GM12875 (cell line): ENCODE measurements around the gene ALDH3B2.

Source experiments
- H3K4me3 ChIP-seq: one replicate; pipeline ENCODE4 v1.5.1; 2011; ENCODE audit warnings: low read depth, low read length, control low read depth
- TF ChIP-seq, protein P1 (sequence below): IDR thresholded peaks from 2 replicates; pipeline ENCODE4 v1.5.1; 2011; ENCODE audit warnings: low read depth, mild to moderate bottlenecking, control low read depth, inconsistent platforms, low read length, moderate library complexity, borderline replicate concordance; ENCODE audit not compliant: insufficient read depth

The ALDH3B2 gene

DNA sequence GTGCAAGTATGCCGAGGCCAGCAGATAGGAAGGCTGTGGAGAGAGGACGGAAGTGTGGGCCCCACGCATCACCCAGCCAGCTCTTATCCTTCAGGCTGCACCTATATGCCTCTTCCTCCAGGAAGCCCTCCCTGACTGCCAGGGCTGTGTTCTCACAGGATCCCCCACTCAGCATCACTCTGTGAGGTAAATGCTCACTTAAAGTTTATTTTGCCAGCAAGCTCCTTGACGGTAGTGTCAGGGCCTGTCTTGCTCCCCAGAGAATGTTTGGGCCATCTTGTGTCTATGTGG, 39.2 kb downstream of the ALDH3B2 start:
- no peak overlapping the region for H3K4me3 ChIP-seq
- TF ChIP-seq, protein P1, sequence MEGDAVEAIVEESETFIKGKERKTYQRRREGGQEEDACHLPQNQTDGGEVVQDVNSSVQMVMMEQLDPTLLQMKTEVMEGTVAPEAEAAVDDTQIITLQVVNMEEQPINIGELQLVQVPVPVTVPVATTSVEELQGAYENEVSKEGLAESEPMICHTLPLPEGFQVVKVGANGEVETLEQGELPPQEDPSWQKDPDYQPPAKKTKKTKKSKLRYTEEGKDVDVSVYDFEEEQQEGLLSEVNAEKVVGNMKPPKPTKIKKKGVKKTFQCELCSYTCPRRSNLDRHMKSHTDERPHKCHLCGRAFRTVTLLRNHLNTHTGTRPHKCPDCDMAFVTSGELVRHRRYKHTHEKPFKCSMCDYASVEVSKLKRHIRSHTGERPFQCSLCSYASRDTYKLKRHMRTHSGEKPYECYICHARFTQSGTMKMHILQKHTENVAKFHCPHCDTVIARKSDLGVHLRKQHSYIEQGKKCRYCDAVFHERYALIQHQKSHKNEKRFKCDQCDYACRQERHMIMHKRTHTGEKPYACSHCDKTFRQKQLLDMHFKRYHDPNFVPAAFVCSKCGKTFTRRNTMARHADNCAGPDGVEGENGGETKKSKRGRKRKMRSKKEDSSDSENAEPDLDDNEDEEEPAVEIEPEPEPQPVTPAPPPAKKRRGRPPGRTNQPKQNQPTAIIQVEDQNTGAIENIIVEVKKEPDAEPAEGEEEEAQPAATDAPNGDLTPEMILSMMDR = no peak

DNA sequence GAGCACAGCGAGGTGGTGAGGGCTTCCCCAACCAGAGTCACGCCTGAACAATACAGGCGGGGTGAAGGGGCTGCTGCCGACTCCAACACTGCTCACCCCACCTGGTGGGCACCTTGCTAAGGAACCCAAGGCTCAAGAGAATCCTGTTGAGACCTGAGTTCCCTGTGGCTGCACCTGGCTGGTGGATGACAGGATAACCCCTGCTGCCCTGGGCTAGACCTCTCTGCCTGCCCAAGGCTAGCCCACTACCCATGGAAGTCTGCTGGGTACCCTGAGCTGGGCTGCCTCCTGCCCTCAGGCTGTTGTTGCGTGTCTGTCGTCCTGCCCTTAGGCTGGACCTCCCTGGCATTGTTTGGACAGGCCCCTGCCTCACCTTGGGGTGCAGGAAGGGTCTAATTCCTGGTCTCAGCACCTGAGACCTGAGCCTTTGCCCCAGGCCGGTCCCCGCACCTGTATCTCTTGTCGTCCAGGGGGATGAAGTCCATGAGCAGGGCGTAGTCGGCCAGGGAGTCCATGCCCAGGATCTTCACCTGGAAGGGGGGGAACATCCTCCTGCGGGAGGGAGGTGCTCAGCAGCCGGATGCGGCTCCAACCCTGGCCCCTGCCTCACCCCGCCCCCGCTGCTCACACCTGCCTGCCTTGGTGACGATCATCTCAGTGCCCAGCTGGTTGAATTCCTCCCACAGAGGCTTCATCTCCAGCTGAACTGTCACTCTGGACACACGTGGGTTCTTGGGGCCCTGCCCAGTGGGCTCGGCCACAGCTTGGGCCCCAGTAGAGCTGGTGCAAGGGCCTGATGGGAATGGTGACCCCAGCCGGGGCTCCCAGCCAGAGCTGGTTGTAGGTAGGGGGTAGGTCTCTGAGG, 39.8 kb downstream of the ALDH3B2 start:
- TF ChIP-seq, protein P1 = no peak

DNA sequence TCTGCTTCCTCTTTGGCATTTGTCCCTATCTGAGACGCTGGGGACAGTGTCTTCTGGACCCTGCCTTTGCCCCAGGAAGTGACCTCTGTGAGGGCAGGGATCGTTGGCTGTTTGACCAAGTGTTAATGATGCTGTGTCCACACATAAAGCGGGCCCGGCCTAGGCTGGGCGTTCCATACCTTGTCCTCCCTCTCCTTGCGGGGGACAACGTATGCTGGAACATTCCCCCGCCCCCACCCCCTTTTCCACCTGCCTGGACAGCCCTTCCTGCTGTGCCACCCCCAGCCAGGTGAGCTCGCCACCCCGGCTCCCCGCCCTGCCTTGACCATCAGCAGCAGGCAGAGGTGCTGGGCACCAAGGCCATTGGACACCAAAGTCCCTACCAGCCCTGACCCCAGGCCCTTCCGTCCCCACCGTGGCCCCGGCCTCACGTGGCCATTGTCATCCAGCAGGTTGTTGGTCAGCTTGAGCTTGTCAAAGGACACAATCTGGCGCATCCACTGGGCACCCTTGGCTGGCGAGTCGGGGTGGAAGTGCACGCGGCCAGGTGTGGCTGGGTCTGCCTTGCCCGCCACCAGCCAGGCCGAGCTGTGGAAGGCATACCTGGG, 40.6 kb downstream of the ALDH3B2 start:
- no peak overlapping the region for H3K4me3 ChIP-seq

More for the DNA sequence above, 39.8 kb downstream of the ALDH3B2 start:
- H3K4me3 ChIP-seq = no peak overlapping the region

DNA sequence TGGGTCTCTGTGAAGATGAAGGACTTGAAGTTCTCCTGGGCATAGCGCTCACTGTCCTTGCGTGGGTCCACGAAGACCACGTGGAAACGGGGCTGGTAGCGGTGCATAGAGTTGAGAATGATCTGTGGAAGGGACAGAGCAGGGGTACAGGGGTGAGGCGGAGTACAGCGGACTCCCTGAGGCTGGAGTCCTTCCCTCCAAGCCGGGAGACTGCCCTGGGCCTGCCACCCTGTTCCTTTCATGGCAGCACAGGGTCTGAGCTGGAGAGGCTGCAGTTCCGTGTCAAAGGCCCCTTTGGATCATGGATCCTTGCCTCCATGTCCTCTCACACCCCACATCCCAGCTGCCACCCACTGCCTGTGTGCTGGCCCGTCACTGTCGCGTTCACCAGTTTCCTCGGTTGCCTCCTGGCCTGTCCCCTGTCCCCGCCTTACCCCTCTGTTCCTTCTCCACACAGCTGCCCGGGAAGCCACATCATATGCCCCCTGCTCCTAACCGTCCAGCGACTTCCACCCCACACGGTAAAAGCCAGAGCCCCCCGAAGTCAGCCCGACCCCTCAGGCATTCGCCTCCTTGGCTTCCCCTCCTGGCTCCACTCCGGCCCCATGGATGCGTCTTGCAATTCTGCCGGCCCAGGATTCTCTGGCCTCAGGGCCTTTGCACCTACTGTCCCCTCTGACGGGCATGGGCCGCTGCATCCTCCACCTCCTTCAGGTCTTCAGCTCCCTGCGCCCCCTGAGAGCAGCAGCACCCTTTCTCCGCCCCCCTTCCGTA, 41.3 kb downstream of the ALDH3B2 start:
- TF ChIP-seq, protein P1 = no peak
- no peak overlapping the region for H3K4me3 ChIP-seq

More for the DNA sequence above, 40.6 kb downstream of the ALDH3B2 start:
- TF ChIP-seq, protein P1 = no peak

DNA sequence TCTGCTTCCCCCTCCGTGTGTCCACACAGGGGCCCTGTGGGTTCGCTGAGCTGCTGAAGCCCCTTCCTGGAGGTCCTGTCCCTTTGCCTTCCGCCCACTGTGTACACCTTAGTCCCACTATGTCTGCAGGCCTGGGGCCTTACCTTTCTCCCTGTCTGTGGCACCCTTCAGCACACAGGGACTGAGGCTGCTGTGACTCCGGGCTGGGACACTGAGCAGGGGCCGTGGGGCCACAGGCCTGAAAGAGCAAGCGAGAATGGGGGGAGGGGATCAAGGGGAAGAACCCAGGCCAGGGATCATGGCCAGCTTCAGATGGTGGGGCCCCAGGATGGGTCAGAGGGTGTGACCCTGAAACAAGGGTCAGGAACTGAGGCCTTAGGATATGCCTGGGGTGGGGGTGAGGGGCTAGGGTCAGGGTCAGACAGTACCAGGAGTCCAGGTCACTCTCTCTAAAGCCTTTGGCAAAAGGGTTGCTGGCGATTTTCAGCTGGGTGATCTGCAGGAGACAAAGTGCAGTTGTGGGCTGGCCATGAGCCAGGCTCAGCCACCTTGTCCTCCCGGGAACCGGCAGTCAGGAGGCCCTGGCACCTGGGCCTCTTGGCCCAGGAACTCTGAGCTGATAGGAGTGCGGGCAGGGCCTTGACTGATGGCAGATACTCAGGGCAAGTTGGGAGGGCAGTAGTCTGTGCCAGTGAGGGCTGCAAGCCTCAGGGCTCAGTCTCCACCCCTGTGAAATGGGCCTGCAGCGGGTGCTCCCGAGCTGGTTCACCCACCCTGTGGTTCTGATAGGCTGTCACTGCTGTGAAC, 42.0 kb downstream of the ALDH3B2 start:
- no peak overlapping the region for H3K4me3 ChIP-seq
- TF ChIP-seq, protein P1 = no peak

DNA sequence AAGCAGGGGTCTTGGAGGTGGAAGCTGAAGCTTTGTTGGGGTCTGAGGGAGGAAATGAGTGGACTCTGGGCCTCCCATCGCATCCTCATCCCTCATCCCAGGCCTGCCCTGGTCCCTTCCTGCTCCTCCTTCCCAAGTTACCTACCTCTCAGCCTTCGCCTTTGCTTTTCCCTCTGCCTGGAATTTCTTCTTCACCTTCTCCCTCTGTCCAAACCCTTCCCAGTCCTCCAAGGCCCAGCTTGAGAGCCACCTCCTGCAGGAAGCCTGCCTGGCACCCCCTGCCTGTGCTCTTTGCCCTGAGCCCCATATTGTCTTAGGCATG, 42.6 kb downstream of the ALDH3B2 start:
- TF ChIP-seq, protein P1 = no peak
- H3K4me3 ChIP-seq = no peak overlapping the region
